T47D (cell line): ENCODE data around the gene SOCS4.

ENCODE experiments used
- DNase-seq, 2 experiments: peaks; one replicate each; pipeline versions ENCODE4 v3.0.0 to v3.0.0-alpha.2; 2011 to 2012; ENCODE audit warnings: low read depth in 1 of 2, low spot score in 1 of 2
- JUND ChIP-seq: IDR thresholded peaks from 2 replicates; pipeline ENCODE4 v1.6.1; 2012; ENCODE audit warnings: low read depth
- in situ Hi-C: cut with HindIII; loops from 2 replicates; pipeline ENCODE4 v1.10.0; 2016; ENCODE audit warnings: low sequenced_read_pairs, low pct_unique_long_range_greater_than_20kb

Gene SOCS4

GRCh38 chr14:55085060-55085660, 58.1 kb downstream of the SOCS4 start:
- TF ChIP-seq JUND, result no peak
- DNase-seq, result peak in 1 of 2 experiments; percentile 33
- in situ Hi-C loops, result no loop called here

- TF ChIP-seq JUND, result no peak
These were observed 59.9 kb downstream of the SOCS4 start for GRCh38 chr14:55086938-55087337.

GRCh38 chr14:55088356-55088755, 61.3 kb downstream of the SOCS4 start:
- peak in 1 of 2 experiments; percentile 38 for DNase-seq
- in situ Hi-C loops, result no loop called here
- no peak for TF ChIP-seq JUND

More at GRCh38 chr14:55086938-55087337, 59.9 kb downstream of the SOCS4 start:
- no peak for DNase-seq
- in situ Hi-C loops, result no loop called here

GRCh38 chr14:55092341-55092740, 65.3 kb downstream of the SOCS4 start:
- in situ Hi-C loops, result no loop called here
- DNase-seq, result no peak
- no peak for TF ChIP-seq JUND

- in situ Hi-C loops, result no loop called here
- TF ChIP-seq JUND, result no peak
- DNase-seq, result no peak
These were observed 67.5 kb downstream of the SOCS4 start for GRCh38 chr14:55094292-55095157.

- DNase-seq, result no peak
- TF ChIP-seq JUND, result no peak
- in situ Hi-C loops, result no loop called here
These were observed 71.0 kb downstream of the SOCS4 start for GRCh38 chr14:55097881-55098560.

- in situ Hi-C loops, result no loop called here
- TF ChIP-seq JUND, result no peak
These were observed 71.5 kb downstream of the SOCS4 start for GRCh38 chr14:55098561-55098898.

More at GRCh38 chr14:55098561-55098898, 71.5 kb downstream of the SOCS4 start:
- DNase-seq, result no peak
